ENCODE measurements around the gene ITSN1. TPM values are rescaled to one million over a fixed set of nuclear protein-coding genes. Genes with fewer than 3 reads are reported as not detected.
A peak's percentile ranks its signal among the peaks of the same experiment; 100 is the strongest.

The ITSN1 gene
- total RNA-seq, 1 experiment from 2014 or later, result 88.5 TPM

DNA sequence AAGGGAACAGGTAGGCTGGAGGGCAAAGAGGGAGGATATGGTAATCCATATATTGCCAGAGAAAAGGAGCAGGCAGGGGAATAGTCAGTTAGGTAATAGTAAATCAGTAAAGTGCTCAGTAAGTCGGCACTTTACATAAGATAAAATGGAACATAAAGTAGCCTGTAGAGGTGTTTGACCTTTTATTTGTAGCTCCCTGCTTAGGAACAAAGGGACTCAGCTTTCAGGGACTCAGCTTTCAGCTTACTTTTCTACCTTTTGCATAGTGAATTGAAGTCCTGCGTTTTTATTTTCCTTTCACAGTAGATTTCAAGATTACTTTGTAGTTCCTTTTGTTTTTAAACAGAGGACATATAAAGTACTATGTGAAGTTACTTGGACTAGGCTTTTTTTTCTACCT, 87.3 kb downstream of the ITSN1 start:
- CTCF ChIA-PET, result no interaction called here

DNA sequence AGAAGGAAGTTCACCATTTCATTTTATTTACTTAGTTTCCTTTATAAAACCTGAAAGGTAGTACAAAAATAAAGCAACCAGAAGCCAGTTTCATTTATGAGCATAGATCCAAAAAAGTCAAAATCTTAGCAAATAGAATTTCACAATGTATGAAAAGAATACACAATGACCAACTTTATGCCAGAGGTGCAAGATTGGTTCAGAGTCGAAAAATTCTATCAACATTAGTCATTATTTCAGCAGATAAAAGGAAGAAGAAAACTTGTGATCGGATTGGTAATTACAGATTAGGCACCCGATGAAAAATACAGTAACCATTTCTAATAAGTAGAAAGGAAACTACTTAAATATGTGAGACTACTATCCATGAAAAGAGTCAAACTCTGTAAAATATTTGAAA, 89.1 kb downstream of the ITSN1 start:
- Histone ChIP-seq H3K36me3 (ENCODE audit: control insufficient read depth, insufficient read depth, low read length) (no peaks in the 10 kb centered on the region), H3K4me1 (peaks cover 52% of the 10 kb centered on the region), H3K9me3 (no peaks in the 10 kb centered on the region), H3K27me3 (replicated peaks; ENCODE audit: control insufficient read depth, insufficient read depth, low read length) (no peaks in the 10 kb centered on the region), H3K4me3 (ENCODE audit: low read depth, low read length) (no peak overlapping the region)
- BruUV-seq (replicated peaks), result no TSS peak
- Mint-ChIP-seq H3K27ac (ENCODE audit: unreplicated experiment) (peak overlapping the region; percentile 72), H3K4me3 (ENCODE audit: unreplicated experiment) (peak overlapping the region; percentile 27), H3K4me1 (ENCODE audit: low read depth, unreplicated experiment) (peaks cover 23% of the 10 kb centered on the region), H3K9me3 (ENCODE audit: unreplicated experiment) (no peaks in the 10 kb centered on the region), H3K36me3 (ENCODE audit: insufficient read depth, unreplicated experiment) (peaks cover 34% of the 10 kb centered on the region), H3K27me3 (ENCODE audit: insufficient read depth, unreplicated experiment) (no peaks in the 10 kb centered on the region)
- no peak for DNase-seq
- TF ChIP-seq, protein P1, sequence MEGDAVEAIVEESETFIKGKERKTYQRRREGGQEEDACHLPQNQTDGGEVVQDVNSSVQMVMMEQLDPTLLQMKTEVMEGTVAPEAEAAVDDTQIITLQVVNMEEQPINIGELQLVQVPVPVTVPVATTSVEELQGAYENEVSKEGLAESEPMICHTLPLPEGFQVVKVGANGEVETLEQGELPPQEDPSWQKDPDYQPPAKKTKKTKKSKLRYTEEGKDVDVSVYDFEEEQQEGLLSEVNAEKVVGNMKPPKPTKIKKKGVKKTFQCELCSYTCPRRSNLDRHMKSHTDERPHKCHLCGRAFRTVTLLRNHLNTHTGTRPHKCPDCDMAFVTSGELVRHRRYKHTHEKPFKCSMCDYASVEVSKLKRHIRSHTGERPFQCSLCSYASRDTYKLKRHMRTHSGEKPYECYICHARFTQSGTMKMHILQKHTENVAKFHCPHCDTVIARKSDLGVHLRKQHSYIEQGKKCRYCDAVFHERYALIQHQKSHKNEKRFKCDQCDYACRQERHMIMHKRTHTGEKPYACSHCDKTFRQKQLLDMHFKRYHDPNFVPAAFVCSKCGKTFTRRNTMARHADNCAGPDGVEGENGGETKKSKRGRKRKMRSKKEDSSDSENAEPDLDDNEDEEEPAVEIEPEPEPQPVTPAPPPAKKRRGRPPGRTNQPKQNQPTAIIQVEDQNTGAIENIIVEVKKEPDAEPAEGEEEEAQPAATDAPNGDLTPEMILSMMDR (IDR thresholded peaks at IDR 0.05; ENCODE audit: insufficient read depth in 1 of 2, low read depth in 1 of 2, low read length in 1 of 2, severe bottlenecking in 1 of 2, unreplicated experiment in 1 of 2), result no peak
- CTCF ChIA-PET, result no interaction called here
- POLR2A ChIA-PET, result no interaction called here
- intact Hi-C loops (cut with micrococcal nuclease; ENCODE audit: unreplicated experiment), result loop anchor here (10.0 kb wide), 1 partner anchor 77 kb away; no protein-coding TSS in a partner anchor

More for the DNA sequence above, 87.3 kb downstream of the ITSN1 start:
- peaks cover 47% of the 10 kb centered on the region for H3K4me1 ChIP-seq
- no peaks in the 10 kb centered on the region for H3K27me3 ChIP-seq (replicated peaks; ENCODE audit: control insufficient read depth, insufficient read depth, low read length)
- no peaks in the 10 kb centered on the region for H3K9me3 Mint-ChIP-seq (ENCODE audit: unreplicated experiment)
- no peak for DNase-seq
- H3K4me1 Mint-ChIP-seq (ENCODE audit: low read depth, unreplicated experiment), result peaks cover 23% of the 10 kb centered on the region
- intact Hi-C loops (cut with micrococcal nuclease; ENCODE audit: unreplicated experiment), result loop anchor here (10.0 kb wide), 1 partner anchor 75 kb away; no protein-coding TSS in a partner anchor
- no TSS peak for BruUV-seq (replicated peaks)
- H3K36me3 ChIP-seq (ENCODE audit: control insufficient read depth, insufficient read depth, low read length), result no peaks in the 10 kb centered on the region
- TF ChIP-seq, protein P1 (IDR thresholded peaks at IDR 0.05; ENCODE audit: insufficient read depth in 1 of 2, low read depth in 1 of 2, low read length in 1 of 2, severe bottlenecking in 1 of 2, unreplicated experiment in 1 of 2), result no peak
- H3K4me3 Mint-ChIP-seq (ENCODE audit: unreplicated experiment), result no peak overlapping the region
- peaks cover 46% of the 10 kb centered on the region for H3K36me3 Mint-ChIP-seq (ENCODE audit: insufficient read depth, unreplicated experiment)
- H3K4me3 ChIP-seq (ENCODE audit: low read depth, low read length), result no peak overlapping the region
- H3K9me3 ChIP-seq, result no peaks in the 10 kb centered on the region
- peak overlapping the region; percentile 53 for H3K27ac Mint-ChIP-seq (ENCODE audit: unreplicated experiment)
- POLR2A ChIA-PET, result no interaction called here
- H3K27me3 Mint-ChIP-seq (ENCODE audit: insufficient read depth, unreplicated experiment), result no peaks in the 10 kb centered on the region

DNA sequence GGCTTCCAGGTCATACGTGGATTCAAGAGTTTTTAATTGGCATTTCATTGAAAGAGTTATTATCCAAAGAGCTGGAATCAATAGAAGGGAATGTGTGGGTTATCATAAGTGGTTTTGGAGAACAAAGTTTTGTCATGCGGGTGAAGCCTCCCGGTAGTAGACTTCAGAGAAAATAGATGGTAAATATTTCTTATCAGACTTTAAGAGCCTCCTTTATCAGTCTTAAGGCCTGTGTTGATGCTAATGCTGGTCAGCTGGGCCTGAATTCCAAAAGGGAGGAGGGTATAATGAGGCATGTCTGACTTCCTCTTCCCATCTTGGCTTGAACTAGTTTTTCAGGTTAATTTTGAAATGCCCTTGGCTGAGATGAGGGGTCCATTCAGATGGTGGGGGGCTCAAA, 89.7 kb downstream of the ITSN1 start:
- peaks cover 58% of the 10 kb centered on the region for H3K4me1 ChIP-seq
- Mint-ChIP-seq H3K4me1 (ENCODE audit: low read depth, unreplicated experiment) (peaks cover 23% of the 10 kb centered on the region), H3K4me3 (ENCODE audit: unreplicated experiment) (peak overlapping the region; percentile 27), H3K9me3 (ENCODE audit: unreplicated experiment) (no peaks in the 10 kb centered on the region), H3K36me3 (ENCODE audit: insufficient read depth, unreplicated experiment) (peaks cover 35% of the 10 kb centered on the region), H3K27ac (ENCODE audit: unreplicated experiment) (peak overlapping the region; percentile 72), H3K27me3 (ENCODE audit: insufficient read depth, unreplicated experiment) (no peaks in the 10 kb centered on the region)
- H3K36me3 ChIP-seq (ENCODE audit: control insufficient read depth, insufficient read depth, low read length), result no peaks in the 10 kb centered on the region
- H3K27me3 ChIP-seq (replicated peaks; ENCODE audit: control insufficient read depth, insufficient read depth, low read length), result no peaks in the 10 kb centered on the region
- no peak overlapping the region for H3K4me3 ChIP-seq (ENCODE audit: low read depth, low read length)
- ChIA-PET CTCF (no interaction called here), POLR2A (no interaction called here)
- peak; percentile 17 to 62 for DNase-seq
- intact Hi-C loops (cut with micrococcal nuclease; ENCODE audit: unreplicated experiment), result loop anchor here (10.0 kb wide), 1 partner anchor 77 kb away; no protein-coding TSS in a partner anchor
- BruUV-seq (replicated peaks), result no TSS peak
- H3K9me3 ChIP-seq, result no peaks in the 10 kb centered on the region
- TF ChIP-seq, protein P1 (IDR thresholded peaks at IDR 0.05; ENCODE audit: insufficient read depth in 1 of 2, low read depth in 1 of 2, low read length in 1 of 2, severe bottlenecking in 1 of 2, unreplicated experiment in 1 of 2), result no peak

All from Caco-2 (cell line).